Common myeloid progenitor, CD34-positive (primary cell): ENCODE data around the gene B4GALT5.

ENCODE experiments used
- CTCF ChIA-PET: fragments of 350-600 bp; sonication (Branson Sonifier 250); formaldehyde crosslinking; loops from one replicate; lab custom pipeline; 2021; ENCODE audit warnings: antibody characterized with exemption; lab: Charles Lee
- POLR2A ChIA-PET: fragments of 350-600 bp; sonication (Branson Sonifier 250); formaldehyde crosslinking; loops from one replicate; lab custom pipeline; 2021; ENCODE audit warnings: antibody characterized with exemption; lab: Charles Lee
- DNase-seq, 3 donors: peaks; one replicate each; pipeline versions ENCODE4 v3.0.0 to v3.0.0-alpha.2; 2013
- H3K27ac ChIP-seq, 2 experiments: 1 replicate in 1 of 2; 2 replicates in 1 of 2; pipeline ENCODE4 v1.7.0; 2013; ENCODE audit warnings: inconsistent platforms in 2 of 2, low read length in 2 of 2, mild to moderate bottlenecking in 2 of 2, low read depth in 1 of 2, moderate library complexity in 1 of 2; ENCODE audit not compliant: severe bottlenecking in 2 of 2, insufficient read depth in 1 of 2, poor library complexity in 1 of 2
- H3K27me3 ChIP-seq, 5 experiments: replicated peaks in 2 of 5; 1 replicate in 3 of 5; 2 replicates in 2 of 5; pipeline versions ENCODE4 v1.6.1 to v1.7.0; 2013; ENCODE audit warnings: low read length in 4 of 5, mild to moderate bottlenecking in 2 of 5, moderate library complexity in 2 of 5, inconsistent platforms in 1 of 5; ENCODE audit not compliant: insufficient read depth in 5 of 5, control insufficient read depth in 4 of 5
- H3K36me3 ChIP-seq, 4 experiments: 1 replicate in 2 of 4; 2 replicates in 2 of 4; pipeline versions ENCODE4 v1.6.1 to v1.7.0; 2013; ENCODE audit warnings: low read length in 3 of 4, control low read depth in 1 of 4, mild to moderate bottlenecking in 1 of 4; ENCODE audit not compliant: control insufficient read depth in 4 of 4, insufficient read depth in 4 of 4
- H3K4me1 ChIP-seq, 4 experiments: 1 replicate in 3 of 4; 2 replicates in 1 of 4; pipeline versions ENCODE4 v1.6.1 to v1.7.1; 2013; ENCODE audit warnings: low read length in 3 of 4, mild to moderate bottlenecking in 3 of 4, control low read depth in 1 of 4, inconsistent platforms in 1 of 4, moderate library complexity in 1 of 4; ENCODE audit not compliant: control insufficient read depth in 4 of 4, insufficient read depth in 4 of 4; ENCODE audit errors: control extremely low read depth in 1 of 4
- H3K4me3 ChIP-seq, 7 experiments: 1 replicate in 4 of 7; 2 replicates in 3 of 7; pipeline versions ENCODE4 v1.5.1 to v1.7.0; 2013; ENCODE audit warnings: mild to moderate bottlenecking in 7 of 7, low read length in 6 of 7, moderate library complexity in 6 of 7, inconsistent platforms in 2 of 7, low read depth in 2 of 7, control low read depth in 1 of 7; ENCODE audit not compliant: insufficient read depth in 4 of 7, control insufficient read depth in 1 of 7; ENCODE audit errors: extremely low read depth in 1 of 7
- H3K9me3 ChIP-seq, 5 experiments: 1 replicate in 4 of 5; 2 replicates in 1 of 5; pipeline versions ENCODE4 v1.6.1 to v1.7.1; 2013; ENCODE audit warnings: low read length in 4 of 5, mild to moderate bottlenecking in 2 of 5, inconsistent platforms in 1 of 5, low read depth in 1 of 5, moderate library complexity in 1 of 5; ENCODE audit not compliant: control insufficient read depth in 4 of 5, insufficient read depth in 2 of 5; ENCODE audit errors: control extremely low read depth in 1 of 5
- WGBS: methylation state at CpG from one replicate; pipeline ENCODE4 v1.1.5; 2013; ENCODE audit not compliant: insufficient coverage; 5-methylcytosine and 5-hydroxymethylcytosine counted together

B4GALT5 gene

GRCh38 chr20:49704932-49705336 lies 8.7 kb downstream of the B4GALT5 start:
- Histone ChIP-seq H3K27ac (no peak overlapping the region), H3K9me3 (no peaks in the 10 kb centered on the region), H3K4me3 (no peak overlapping the region), H3K4me1 (peaks cover 0 to 14% (median 5%) of the 10 kb centered on the region in 4 experiments), H3K36me3 (peaks cover 0 to 6% (median 0%) of the 10 kb centered on the region in 4 experiments), H3K27me3 (no peaks in the 10 kb centered on the region)
- WGBS, result 63% methylated on average over 1 of the region's 1 CpG
- ChIA-PET CTCF (no interaction called here), POLR2A (no interaction called here)
- peak in 2 of 3 donors; percentile 24 to 38 for DNase-seq

- no peak overlapping the region for H3K4me3 ChIP-seq
- H3K9me3 ChIP-seq, result no peaks in the 10 kb centered on the region
- ChIA-PET POLR2A (no interaction called here), CTCF (interaction anchor here (1.0 to 1.5 kb wide), 2 partner anchors 9 to 26 kb away, joined by 3 read pairs; no protein-coding TSS in a partner anchor)
- H3K36me3 ChIP-seq, result peaks cover 0 to 6% (median 0%) of the 10 kb centered on the region in 4 experiments
- peaks cover 0 to 12% (median 5%) of the 10 kb centered on the region in 4 experiments for H3K4me1 ChIP-seq
- H3K27ac ChIP-seq, result no peak overlapping the region
- DNase-seq, result no peak
- WGBS, result 100% methylated on average over 1 of the region's 8 CpGs
- no peaks in the 10 kb centered on the region for H3K27me3 ChIP-seq
Observed at GRCh38 chr20:49701916-49702315, 11.8 kb downstream of the B4GALT5 start.

GRCh38 chr20:49701241-49701790 lies 12.4 kb downstream of the B4GALT5 start:
- Histone ChIP-seq H3K9me3 (no peaks in the 10 kb centered on the region), H3K4me3 (no peak overlapping the region), H3K27me3 (no peaks in the 10 kb centered on the region), H3K4me1 (peaks cover 0 to 12% (median 5%) of the 10 kb centered on the region in 4 experiments), H3K36me3 (peaks cover 0 to under 1% (median 0%) of the 10 kb centered on the region in 4 experiments), H3K27ac (peak overlapping the region in 1 of 2 experiments; percentile 59)
- peak; percentile 29 to 66 (median 48) for DNase-seq
- ChIA-PET CTCF (interaction anchor here (0.8 to 1.5 kb wide), 2 partner anchors 9 to 41 kb away, joined by 3 read pairs; no protein-coding TSS in a partner anchor), POLR2A (no interaction called here)
- WGBS, result no CpG with 5 or more reads among the region's 5 CpGs

- Histone ChIP-seq H3K4me1 (peaks cover 0 to 12% (median 5%) of the 10 kb centered on the region in 4 experiments), H3K36me3 (no peaks in the 10 kb centered on the region), H3K27me3 (no peaks in the 10 kb centered on the region), H3K27ac (peak overlapping the region in 1 of 2 experiments; percentile 59), H3K9me3 (no peaks in the 10 kb centered on the region), H3K4me3 (no peak overlapping the region)
- ChIA-PET CTCF (interaction anchor here (0.8 to 1.5 kb wide), 2 partner anchors 8 to 41 kb away, joined by 3 read pairs; no protein-coding TSS in a partner anchor), POLR2A (no interaction called here)
- peak in 2 of 3 donors; percentile 40 to 41 for DNase-seq
- WGBS, result 93% methylated on average over 3 of the region's 7 CpGs
Observed at GRCh38 chr20:49700411-49701185, 13.1 kb downstream of the B4GALT5 start.

GRCh38 chr20:49699200-49699992 lies 14.3 kb downstream of the B4GALT5 start:
- Histone ChIP-seq H3K9me3 (no peaks in the 10 kb centered on the region), H3K4me3 (no peak overlapping the region), H3K4me1 (peaks cover 0 to 7% (median 3%) of the 10 kb centered on the region in 4 experiments), H3K36me3 (no peaks in the 10 kb centered on the region), H3K27ac (no peak overlapping the region), H3K27me3 (no peaks in the 10 kb centered on the region)
- WGBS, result 100% methylated on average over 1 of the region's 6 CpGs
- peak in 1 of 3 donors; percentile 37 for DNase-seq
- ChIA-PET POLR2A (interaction anchor here (0.8 kb wide), 1 partner anchor 20 kb away, joined by 3 read pairs; no protein-coding TSS in a partner anchor), CTCF (interaction anchor here (1.1 kb wide), 1 partner anchor 15 kb away, joined by 3 read pairs; no protein-coding TSS in a partner anchor)

GRCh38 chr20:49698477-49698876 lies 15.2 kb downstream of the B4GALT5 start:
- ChIA-PET POLR2A (no interaction called here), CTCF (interaction anchor here (1.1 kb wide), 1 partner anchor 14 kb away, joined by 3 read pairs; no protein-coding TSS in a partner anchor)
- 95% methylated on average over 3 of the region's 5 CpGs for WGBS
- H3K27me3 ChIP-seq, result no peaks in the 10 kb centered on the region
- H3K4me3 ChIP-seq, result no peak overlapping the region
- H3K27ac ChIP-seq, result no peak overlapping the region
- no peak for DNase-seq
- H3K4me1 ChIP-seq, result peaks cover 0 to 7% (median 3%) of the 10 kb centered on the region in 4 experiments
- H3K9me3 ChIP-seq, result no peaks in the 10 kb centered on the region
- H3K36me3 ChIP-seq, result peaks cover 0 to 3% (median 0%) of the 10 kb centered on the region in 4 experiments
